Nephron progenitor cell (in vitro differentiated cells): ENCODE results near the gene ABR.
"Not testable (repeated sequence)": the region's sequence is repeated elsewhere in the genome, so short reads cannot be mapped to it uniquely, and the experiment has no call there.

Experiments
- DNase-seq: peaks from one replicate; pipeline ENCODE4 v3.0.0; 2021
- H3K27ac Mint-ChIP-seq: 2 replicates; pipeline ENCODE4 v1.8.0; 2021; ENCODE audit warnings: mild to moderate bottlenecking, moderate library complexity, mixed read lengths
- H3K27me3 Mint-ChIP-seq: 2 replicates; pipeline ENCODE4 v1.8.0; 2021; ENCODE audit warnings: mild to moderate bottlenecking, low read depth, mixed read lengths; ENCODE audit not compliant: poor library complexity
- H3K36me3 Mint-ChIP-seq: 2 replicates; pipeline ENCODE4 v1.8.0; 2021; ENCODE audit warnings: low read depth, mixed read lengths
- H3K4me1 Mint-ChIP-seq: 2 replicates; pipeline ENCODE4 v1.8.0; 2021; ENCODE audit warnings: mixed read lengths
- H3K4me3 Mint-ChIP-seq: 2 replicates; pipeline ENCODE4 v1.8.0; 2021; ENCODE audit warnings: mild to moderate bottlenecking, moderate library complexity, mixed read lengths
- H3K9me3 Mint-ChIP-seq: 2 replicates; pipeline ENCODE4 v1.8.0; 2021; ENCODE audit warnings: mild to moderate bottlenecking, moderate library complexity, mixed read lengths
- CTCF ChIP-seq: fragments of 200-600 bp; sonication (generic); IDR thresholded peaks from 2 replicates; pipeline ENCODE4 v1.5.0; 2021; ENCODE audit warnings: antibody characterized with exemption

The ABR gene

GRCh38 chr17:1124896-1125787, 54.6 kb downstream of the ABR start:
- DNase-seq: no peak
- H3K36me3 Mint-ChIP-seq: peaks cover 29% of the 10 kb centered on the region
- H3K9me3 Mint-ChIP-seq: peaks cover 4% of the 10 kb centered on the region
- H3K4me1 Mint-ChIP-seq: peaks cover 39% of the 10 kb centered on the region
- no peaks in the 10 kb centered on the region for H3K27me3 Mint-ChIP-seq
- H3K27ac Mint-ChIP-seq: peak overlapping the region; percentile 71
- no peak overlapping the region for H3K4me3 Mint-ChIP-seq
- no peak for TF ChIP-seq CTCF

DNA sequence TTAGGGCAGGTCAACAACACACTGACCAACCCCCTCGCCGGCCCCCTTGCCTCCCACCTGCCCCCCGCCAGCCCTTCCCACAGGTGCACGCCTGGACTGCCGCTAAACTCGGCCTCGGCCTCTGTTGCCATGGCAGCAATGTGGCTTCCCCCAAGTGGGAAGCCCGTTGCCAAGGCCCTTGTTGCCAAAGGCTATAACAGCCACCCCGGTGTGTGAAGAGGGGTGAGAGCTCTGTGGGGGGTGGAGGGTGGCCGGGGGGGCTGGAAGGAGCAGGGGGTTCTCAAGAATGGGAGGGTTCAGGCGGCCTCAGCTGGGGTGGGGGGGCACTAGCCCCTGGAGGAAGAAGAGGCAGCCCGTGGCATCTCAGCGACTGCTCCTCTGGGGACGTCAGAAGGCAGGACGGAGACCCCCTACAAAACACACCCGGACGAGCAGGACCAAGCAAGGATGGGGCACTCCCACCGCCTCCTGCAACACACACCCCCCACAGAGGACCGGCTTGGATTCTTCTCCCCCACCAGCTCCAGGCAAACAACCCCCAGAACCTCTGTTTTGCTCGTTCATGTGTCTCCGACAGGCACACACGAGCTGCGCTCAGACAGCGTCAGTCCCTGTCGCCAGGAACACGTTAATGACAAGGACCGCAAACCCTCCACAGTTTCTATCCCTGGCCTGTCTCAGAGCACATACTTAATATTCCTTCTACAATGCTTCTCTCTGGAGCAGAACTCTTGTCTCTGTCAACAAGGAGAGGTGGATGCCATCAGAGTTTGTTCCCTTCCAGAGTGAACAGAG, 55.7 kb downstream of the ABR start:
- Mint-ChIP-seq H3K27ac (peak overlapping the region; percentile 71), H3K4me1 (peaks cover 39% of the 10 kb centered on the region), H3K9me3 (peaks cover 4% of the 10 kb centered on the region), H3K27me3 (peaks cover 2% of the 10 kb centered on the region), H3K36me3 (peaks cover 27% of the 10 kb centered on the region), H3K4me3 (no peak overlapping the region)
- no peak for DNase-seq
- no peak for TF ChIP-seq CTCF

DNA sequence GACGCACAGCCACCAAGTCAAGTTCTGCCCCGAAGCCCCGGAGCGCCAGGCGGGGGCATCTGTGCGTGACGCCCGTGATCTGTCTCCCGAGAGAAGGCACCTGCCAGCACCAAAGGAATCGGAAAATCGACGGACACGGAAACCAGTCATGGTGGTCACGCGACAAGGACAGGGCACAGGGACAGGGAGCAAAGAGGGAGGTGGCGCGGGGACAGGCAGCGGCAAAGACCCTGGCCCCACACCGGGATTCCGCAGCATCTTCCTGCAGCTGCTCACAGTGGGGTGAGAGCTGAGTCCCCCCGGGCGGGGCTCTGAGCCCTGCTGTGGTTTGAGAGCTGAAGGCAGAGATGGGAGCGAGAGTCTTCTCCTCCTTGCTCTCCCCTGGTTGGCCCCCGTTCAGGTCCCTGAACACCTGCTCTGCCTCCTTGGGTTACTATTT, 56.4 kb downstream of the ABR start:
- no peak for TF ChIP-seq CTCF
- peaks cover 39% of the 10 kb centered on the region for H3K4me1 Mint-ChIP-seq
- H3K36me3 Mint-ChIP-seq: peaks cover 20% of the 10 kb centered on the region
- H3K27me3 Mint-ChIP-seq: peaks cover 2% of the 10 kb centered on the region
- DNase-seq: no peak
- H3K27ac Mint-ChIP-seq: no peak overlapping the region
- no peaks in the 10 kb centered on the region for H3K9me3 Mint-ChIP-seq
- H3K4me3 Mint-ChIP-seq: no peak overlapping the region

- Mint-ChIP-seq H3K36me3 (peaks cover 14% of the 10 kb centered on the region), H3K4me3 (no peak overlapping the region), H3K4me1 (peaks cover 39% of the 10 kb centered on the region), H3K27me3 (peaks cover 2% of the 10 kb centered on the region), H3K27ac (no peak overlapping the region), H3K9me3 (no peaks in the 10 kb centered on the region)
- peak; percentile 82 for TF ChIP-seq CTCF
- peak; percentile 85 for DNase-seq
Measured at GRCh38 chr17:1122533-1123392, 57.0 kb downstream of the ABR start.

GRCh38 chr17:1121442-1121817, 58.4 kb downstream of the ABR start:
- Mint-ChIP-seq H3K4me1 (peaks cover 25% of the 10 kb centered on the region), H3K36me3 (peaks cover 14% of the 10 kb centered on the region)
- H3K4me3 Mint-ChIP-seq, DNase-seq, H3K27me3 Mint-ChIP-seq, H3K27ac Mint-ChIP-seq, H3K9me3 Mint-ChIP-seq: not testable (repeated sequence)
